Measurements from ENCODE around the gene C14orf119.

C14orf119 gene

DNA sequence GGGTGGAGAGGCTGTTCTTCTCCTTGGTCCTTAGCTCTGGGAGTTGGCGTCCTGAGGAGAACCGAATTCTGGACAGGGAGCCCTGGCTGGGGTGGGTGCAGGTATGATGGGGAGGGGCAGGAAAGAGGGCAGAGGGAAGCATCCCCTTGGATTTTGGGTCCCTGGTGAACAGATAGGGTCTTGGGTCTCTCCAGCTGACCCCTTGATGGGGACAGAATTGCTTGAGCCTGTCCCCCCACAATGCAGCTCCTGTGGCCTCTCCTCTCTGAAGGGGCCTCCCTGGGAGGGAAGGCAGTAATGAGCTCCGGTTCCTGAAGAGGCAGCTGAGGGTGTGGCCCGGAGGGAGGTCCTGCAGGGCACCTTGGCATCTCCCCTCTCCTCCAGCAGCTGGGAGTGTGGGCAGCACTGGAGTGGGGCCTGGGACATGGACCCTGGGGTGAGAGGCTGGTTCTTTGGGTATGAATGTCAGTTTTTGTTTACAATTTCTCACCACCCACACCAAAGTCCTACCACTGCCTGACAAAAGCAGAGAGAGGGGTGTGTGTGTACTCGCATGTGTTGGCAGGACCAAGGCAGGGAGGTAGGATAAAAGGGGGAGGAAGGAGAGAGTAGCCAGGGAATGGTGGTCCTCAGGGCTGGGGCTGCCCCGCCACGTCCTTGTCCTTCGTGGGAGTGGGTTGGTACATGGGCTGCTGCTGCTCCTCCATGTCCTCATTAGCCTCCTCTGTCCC, 31.4 kb downstream of the C14orf119 start:
- H3K27me3 ChIP-seq, result peaks cover 13% of the 10 kb centered on the region
- no peak for DNase-seq

DNA sequence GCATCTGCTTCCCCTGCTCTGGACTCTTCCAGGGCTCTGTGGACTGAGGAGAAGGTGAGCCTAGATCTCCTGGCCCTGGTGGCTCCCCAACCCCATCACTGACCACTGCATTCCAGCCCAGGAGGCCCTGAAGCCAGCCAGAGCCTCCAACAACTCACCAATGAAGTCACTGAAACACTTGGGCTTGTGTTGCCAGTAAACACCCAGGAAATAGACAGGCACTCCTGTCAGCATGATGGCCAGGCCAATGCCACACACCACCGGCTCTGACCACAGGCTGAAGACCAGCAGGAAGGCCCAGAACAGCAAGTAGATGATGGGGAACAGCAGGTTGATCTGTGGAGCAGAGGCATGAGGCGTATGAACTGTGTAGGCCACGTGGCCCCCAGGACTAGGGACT, 32.6 kb downstream of the C14orf119 start:
- Histone ChIP-seq H3K27me3 (peaks cover 13% of the 10 kb centered on the region), H3K4me3 (ENCODE audit: low read depth, low read length) (no peak overlapping the region), H3K4me1 (0 out of 2 replicates have a peak, but pooled peaks cover 4% of the 10 kb centered on the region), H3K9me3 (no peaks in the 10 kb centered on the region), H3K36me3 (no peaks in the 10 kb centered on the region)
- TF ChIP-seq, protein P1, sequence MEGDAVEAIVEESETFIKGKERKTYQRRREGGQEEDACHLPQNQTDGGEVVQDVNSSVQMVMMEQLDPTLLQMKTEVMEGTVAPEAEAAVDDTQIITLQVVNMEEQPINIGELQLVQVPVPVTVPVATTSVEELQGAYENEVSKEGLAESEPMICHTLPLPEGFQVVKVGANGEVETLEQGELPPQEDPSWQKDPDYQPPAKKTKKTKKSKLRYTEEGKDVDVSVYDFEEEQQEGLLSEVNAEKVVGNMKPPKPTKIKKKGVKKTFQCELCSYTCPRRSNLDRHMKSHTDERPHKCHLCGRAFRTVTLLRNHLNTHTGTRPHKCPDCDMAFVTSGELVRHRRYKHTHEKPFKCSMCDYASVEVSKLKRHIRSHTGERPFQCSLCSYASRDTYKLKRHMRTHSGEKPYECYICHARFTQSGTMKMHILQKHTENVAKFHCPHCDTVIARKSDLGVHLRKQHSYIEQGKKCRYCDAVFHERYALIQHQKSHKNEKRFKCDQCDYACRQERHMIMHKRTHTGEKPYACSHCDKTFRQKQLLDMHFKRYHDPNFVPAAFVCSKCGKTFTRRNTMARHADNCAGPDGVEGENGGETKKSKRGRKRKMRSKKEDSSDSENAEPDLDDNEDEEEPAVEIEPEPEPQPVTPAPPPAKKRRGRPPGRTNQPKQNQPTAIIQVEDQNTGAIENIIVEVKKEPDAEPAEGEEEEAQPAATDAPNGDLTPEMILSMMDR (IDR thresholded peaks at IDR 0.05; ENCODE audit: low read depth, low read length), result no peak
- DNase-seq, result no peak

More for the DNA sequence above, 31.4 kb downstream of the C14orf119 start:
- TF ChIP-seq, protein P1 (IDR thresholded peaks at IDR 0.05; ENCODE audit: low read depth, low read length), result no peak
- 0 out of 2 replicates have a peak, but pooled peaks cover 4% of the 10 kb centered on the region for H3K4me1 ChIP-seq
- no peak overlapping the region for H3K4me3 ChIP-seq (ENCODE audit: low read depth, low read length)
- no peaks in the 10 kb centered on the region for H3K9me3 ChIP-seq
- no peaks in the 10 kb centered on the region for H3K36me3 ChIP-seq

DNA sequence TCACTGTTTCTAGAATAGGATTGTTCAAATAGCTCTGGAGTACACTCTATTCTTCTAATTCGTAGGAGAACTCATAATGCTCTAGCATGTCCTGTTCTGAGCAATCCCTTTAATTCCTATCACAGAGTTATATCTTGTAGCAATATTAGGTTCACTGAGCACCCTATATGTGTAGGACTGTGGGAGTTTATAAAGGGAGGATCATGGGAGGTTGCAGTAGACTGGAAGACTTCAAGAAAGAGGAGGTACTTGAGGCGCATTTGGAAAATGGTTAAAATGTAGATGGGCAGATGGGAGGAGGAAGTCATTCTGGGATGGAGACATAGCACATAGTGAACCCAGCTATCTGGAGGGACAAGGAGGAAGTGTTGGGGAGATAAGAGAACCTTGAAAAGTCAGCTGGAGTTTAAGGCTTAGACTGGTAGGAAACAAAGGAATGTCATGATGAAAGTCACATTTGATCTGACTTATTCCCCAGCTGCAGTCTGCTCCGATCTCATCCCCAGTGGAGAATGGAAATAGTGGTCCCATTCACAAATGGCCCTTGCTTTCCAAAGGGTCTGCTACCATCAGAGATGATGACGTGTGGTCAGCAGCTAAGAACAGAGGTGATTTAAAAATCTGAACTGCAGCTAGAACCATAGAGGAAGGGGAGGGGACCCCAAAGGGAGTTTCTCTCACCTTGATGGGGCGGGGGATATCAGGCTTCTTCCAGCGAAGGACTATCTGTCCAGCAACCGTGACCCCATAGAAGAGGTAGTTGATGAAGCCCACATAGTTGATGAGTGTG, 33.9 kb downstream of the C14orf119 start:
- TF ChIP-seq, protein P1 (IDR thresholded peaks at IDR 0.05; ENCODE audit: low read depth, low read length), result no peak
- Histone ChIP-seq H3K9me3 (no peaks in the 10 kb centered on the region), H3K36me3 (no peaks in the 10 kb centered on the region), H3K4me1 (0 out of 2 replicates have a peak, but pooled peaks cover 4% of the 10 kb centered on the region), H3K27me3 (peaks cover 13% of the 10 kb centered on the region), H3K4me3 (ENCODE audit: low read depth, low read length) (no peak overlapping the region)
- DNase-seq, result no peak

DNA sequence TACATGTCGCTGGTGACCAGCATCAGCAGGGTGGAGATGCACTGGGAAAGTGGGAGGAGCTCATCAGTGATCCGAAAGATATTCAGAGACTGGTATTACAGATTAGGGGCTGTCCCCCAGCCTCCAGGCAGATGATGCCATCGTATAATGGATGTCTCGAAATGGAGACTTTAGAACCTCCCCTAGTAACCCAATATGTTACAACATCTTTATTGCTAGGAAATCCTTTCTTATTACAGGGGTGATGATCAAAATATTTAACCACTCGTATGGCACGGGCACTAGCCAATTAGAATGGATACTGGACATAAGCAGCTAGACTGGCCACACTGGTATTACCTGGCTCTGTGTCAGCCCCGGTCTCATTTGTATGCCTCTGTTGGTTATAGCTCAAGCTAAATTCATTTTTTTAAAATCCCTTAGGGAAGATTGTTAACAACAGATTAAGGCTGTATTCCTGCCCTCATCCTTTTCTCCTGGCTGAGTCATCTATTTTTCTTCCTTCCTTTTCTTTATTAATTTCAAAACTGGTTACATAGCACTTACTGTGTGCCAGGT, 34.5 kb downstream of the C14orf119 start:
- TF ChIP-seq, protein P1 (IDR thresholded peaks at IDR 0.05; ENCODE audit: low read depth, low read length), result no peak
- no peak for DNase-seq
- Histone ChIP-seq H3K4me1 (0 out of 2 replicates have a peak, but pooled peaks cover 4% of the 10 kb centered on the region), H3K36me3 (no peaks in the 10 kb centered on the region), H3K27me3 (peaks cover 13% of the 10 kb centered on the region), H3K9me3 (no peaks in the 10 kb centered on the region), H3K4me3 (ENCODE audit: low read depth, low read length) (no peak overlapping the region)

DNA sequence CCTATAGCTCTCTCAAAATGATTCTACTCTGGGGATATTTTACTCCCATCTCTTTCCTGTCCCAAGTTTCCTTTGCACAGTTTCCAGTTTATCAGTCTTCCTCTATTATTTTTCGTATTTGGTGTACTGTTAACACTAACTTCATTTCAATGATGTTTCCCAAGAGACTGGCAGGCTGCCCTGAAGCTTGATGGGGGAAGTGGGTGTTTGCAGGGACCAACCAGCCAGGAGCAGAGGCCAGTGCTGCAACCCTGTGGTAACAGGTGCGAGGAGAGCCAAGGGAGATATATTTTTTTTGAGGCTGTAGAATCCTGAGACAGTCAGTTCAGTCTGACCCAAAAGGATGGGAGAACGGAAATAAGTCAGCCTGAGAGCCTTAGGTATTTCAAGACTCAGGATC, 35.6 kb downstream of the C14orf119 start:
- H3K9me3 ChIP-seq, result no peaks in the 10 kb centered on the region
- H3K4me1 ChIP-seq, result 0 out of 2 replicates have a peak, but pooled peaks cover 4% of the 10 kb centered on the region
- DNase-seq, result no peak
- H3K4me3 ChIP-seq (ENCODE audit: low read depth, low read length), result no peak overlapping the region
- no peaks in the 10 kb centered on the region for H3K36me3 ChIP-seq
- peaks cover 13% of the 10 kb centered on the region for H3K27me3 ChIP-seq
- TF ChIP-seq, protein P1 (IDR thresholded peaks at IDR 0.05; ENCODE audit: low read depth, low read length), result no peak

Measured in BE2C (cell line).